GM06990 (cell line): Measurements from ENCODE around the gene SNRNP35.
A peak's percentile ranks its signal among the peaks of the same experiment; 100 is the strongest.

Experiments used
- DNase-seq: peaks from one replicate; pipeline ENCODE4 v3.0.0-alpha.2; 2011; ENCODE audit not compliant: insufficient read length; ENCODE audit errors: extremely low read depth
- H3K27me3 ChIP-seq: replicated peaks from 2 replicates; pipeline ENCODE4 v1.6.0; 2011; ENCODE audit warnings: low read length; ENCODE audit not compliant: control insufficient read depth, insufficient read depth
- H3K36me3 ChIP-seq: 2 replicates; pipeline ENCODE4 v1.5.1; 2011; ENCODE audit warnings: low read length; ENCODE audit not compliant: control insufficient read depth, insufficient read depth
- H3K4me3 ChIP-seq: replicated peaks from 2 replicates; pipeline ENCODE4 v1.5.1; 2011; ENCODE audit warnings: low read depth, mild to moderate bottlenecking, control low read depth, low read length
- TF ChIP-seq, protein P1 (sequence below): IDR thresholded peaks from 2 replicates; pipeline ENCODE4 v1.5.1; 2011; ENCODE audit warnings: low read length, control low read depth, mild to moderate bottlenecking, inconsistent platforms; ENCODE audit not compliant: insufficient read depth, poor library complexity, severe bottlenecking

Gene SNRNP35

GRCh38 chr12:123441523-123442164, 16.3 kb upstream of the SNRNP35 start:
- Histone ChIP-seq H3K27me3 (no peaks in the 10 kb centered on the region), H3K36me3 (no peaks in the 10 kb centered on the region), H3K4me3 (peak overlapping the region; percentile 40)
- TF ChIP-seq, protein P1, sequence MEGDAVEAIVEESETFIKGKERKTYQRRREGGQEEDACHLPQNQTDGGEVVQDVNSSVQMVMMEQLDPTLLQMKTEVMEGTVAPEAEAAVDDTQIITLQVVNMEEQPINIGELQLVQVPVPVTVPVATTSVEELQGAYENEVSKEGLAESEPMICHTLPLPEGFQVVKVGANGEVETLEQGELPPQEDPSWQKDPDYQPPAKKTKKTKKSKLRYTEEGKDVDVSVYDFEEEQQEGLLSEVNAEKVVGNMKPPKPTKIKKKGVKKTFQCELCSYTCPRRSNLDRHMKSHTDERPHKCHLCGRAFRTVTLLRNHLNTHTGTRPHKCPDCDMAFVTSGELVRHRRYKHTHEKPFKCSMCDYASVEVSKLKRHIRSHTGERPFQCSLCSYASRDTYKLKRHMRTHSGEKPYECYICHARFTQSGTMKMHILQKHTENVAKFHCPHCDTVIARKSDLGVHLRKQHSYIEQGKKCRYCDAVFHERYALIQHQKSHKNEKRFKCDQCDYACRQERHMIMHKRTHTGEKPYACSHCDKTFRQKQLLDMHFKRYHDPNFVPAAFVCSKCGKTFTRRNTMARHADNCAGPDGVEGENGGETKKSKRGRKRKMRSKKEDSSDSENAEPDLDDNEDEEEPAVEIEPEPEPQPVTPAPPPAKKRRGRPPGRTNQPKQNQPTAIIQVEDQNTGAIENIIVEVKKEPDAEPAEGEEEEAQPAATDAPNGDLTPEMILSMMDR, result no peak
- peak; percentile 44 for DNase-seq

- DNase-seq, result no peak
- Histone ChIP-seq H3K4me3 (no peak overlapping the region), H3K36me3 (no peaks in the 10 kb centered on the region), H3K27me3 (no peaks in the 10 kb centered on the region)
- TF ChIP-seq, protein P1, result no peak
Measured at GRCh38 chr12:123442774-123443173, 15.2 kb upstream of the SNRNP35 start.

DNA sequence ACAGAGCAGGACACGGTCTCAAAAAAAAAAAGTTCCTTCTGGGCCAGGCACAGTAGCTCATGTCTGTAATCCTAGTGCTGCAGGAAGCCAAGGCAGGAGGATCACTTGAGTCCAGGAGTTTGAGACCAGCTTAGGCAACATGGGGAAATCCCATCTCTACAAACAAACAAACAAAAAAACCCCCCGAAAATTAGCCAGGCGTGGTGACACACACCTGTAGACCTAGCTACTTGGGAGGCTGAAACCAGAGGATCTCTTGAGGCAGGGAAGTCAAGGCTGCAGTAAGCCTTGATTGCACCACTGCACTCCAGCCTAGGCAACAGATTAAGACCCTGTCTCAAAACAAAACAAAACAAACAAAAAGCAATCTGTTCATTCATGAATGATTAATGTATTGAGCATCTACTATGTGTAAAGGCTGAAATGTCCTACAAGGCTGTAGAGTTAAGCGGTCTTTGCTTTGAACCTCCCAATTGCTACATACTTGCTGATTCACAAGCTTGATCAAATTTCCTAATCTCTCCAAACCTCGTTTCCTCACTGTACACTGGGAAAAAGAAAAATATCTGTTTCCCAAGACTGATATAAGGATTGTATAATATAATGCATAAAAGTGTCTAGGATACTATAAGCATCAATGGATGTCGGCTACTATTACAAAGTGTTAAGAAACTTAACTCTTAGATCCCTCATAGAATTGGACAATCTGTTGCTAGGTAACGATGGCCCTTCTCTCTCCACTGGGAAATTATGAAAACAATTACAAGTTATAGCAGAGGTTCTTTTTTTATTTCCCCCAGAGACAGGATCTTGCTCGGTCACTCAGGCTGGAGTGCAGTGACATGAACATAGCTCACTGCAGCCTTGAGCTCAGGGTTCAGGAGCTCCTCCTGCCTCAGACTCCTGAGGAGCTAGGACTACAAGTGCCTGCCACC, 13.6 kb upstream of the SNRNP35 start:
- H3K27me3 ChIP-seq, result no peaks in the 10 kb centered on the region
- no peak overlapping the region for H3K4me3 ChIP-seq
- H3K36me3 ChIP-seq, result no peaks in the 10 kb centered on the region
- TF ChIP-seq, protein P1, result no peak
- DNase-seq, result no peak

DNA sequence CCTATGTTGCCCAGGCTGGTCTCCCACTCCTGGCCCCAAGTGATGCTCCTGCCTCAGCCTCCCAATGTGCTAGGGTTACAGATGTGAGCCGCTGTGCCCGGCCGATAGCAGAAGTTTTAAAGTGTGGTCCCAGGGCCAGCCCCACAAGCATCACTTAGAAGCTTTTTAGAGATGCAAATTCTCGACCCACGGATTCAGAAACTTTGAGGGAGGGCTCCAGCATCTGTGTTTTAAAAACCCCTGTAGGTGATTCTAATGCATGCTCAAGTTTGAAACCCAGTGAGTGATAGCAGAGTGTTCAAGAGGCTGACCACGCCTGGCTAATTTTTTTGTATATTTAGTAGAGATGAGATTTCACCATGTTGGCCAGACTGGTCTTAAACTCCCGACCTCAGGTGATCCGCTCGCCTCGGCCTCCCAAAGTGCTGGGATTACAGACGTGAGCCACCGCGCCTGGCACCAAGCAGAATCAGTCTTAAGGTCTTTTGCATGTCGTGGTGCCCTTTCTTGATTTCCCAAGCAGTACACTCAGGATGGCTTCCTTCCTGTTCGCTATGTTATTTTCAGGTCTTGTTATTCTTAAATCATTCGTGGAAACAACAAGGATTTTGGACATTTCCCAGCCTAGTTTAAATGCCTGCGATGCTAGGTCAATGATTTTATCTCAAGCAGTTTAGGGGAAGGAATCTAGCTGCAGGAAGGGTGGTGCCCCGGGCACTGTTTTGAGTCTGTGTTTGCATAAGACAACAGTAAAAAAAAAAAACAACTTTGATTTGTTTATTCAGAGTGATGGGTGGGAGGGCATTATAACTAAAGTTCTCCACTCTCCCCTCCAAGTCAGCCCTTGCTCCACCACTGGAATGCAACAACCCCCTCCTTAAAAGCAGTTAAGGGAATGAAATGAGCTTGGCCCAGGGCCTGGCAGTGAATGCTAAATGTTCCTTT, 12.3 kb upstream of the SNRNP35 start:
- H3K27me3 ChIP-seq, result no peaks in the 10 kb centered on the region
- peak; percentile 44 for DNase-seq
- H3K4me3 ChIP-seq, result no peak overlapping the region
- TF ChIP-seq, protein P1, result no peak
- no peaks in the 10 kb centered on the region for H3K36me3 ChIP-seq

DNA sequence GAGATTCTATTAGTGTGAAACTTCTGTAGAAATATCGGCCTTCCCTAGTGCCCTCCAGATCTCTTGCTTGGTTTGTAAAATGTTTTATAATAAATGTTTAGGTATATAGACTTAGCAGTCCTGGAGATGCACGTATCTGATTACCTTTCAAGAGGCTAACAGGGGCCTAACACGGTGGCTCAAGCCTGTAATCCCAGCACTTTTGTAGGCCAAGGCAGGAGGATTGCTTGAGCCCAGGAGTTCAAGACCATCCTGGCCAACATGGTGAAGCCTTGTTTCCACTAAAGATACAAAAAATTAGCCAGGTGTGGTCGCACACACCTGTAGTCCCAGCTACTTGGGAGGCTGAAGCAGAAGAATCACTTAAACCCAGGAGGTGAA, 11.6 kb upstream of the SNRNP35 start:
- no peaks in the 10 kb centered on the region for H3K36me3 ChIP-seq
- DNase-seq, result no peak
- H3K27me3 ChIP-seq, result no peaks in the 10 kb centered on the region
- TF ChIP-seq, protein P1, result no peak
- H3K4me3 ChIP-seq, result no peak overlapping the region
